Skin of body (tissue), 2 donors: ENCODE measurements around the gene TBC1D21. TPM values are rescaled to one million over a fixed set of nuclear protein-coding genes. Genes with fewer than 3 reads are reported as not detected.

Source experiments
- DNase-seq: peaks from one replicate; lab custom pipeline; 2025; lab: John Stamatoyannopoulos, UW
- total RNA-seq: library from RNA; depleted of rRNA; stranded (reverse); fragments of >200 nt; gene quantifications from one replicate; pipeline ENCODE4 v1.2.3, GENCODE V29; 2014

Gene TBC1D21
- not detected for total RNA-seq

DNA sequence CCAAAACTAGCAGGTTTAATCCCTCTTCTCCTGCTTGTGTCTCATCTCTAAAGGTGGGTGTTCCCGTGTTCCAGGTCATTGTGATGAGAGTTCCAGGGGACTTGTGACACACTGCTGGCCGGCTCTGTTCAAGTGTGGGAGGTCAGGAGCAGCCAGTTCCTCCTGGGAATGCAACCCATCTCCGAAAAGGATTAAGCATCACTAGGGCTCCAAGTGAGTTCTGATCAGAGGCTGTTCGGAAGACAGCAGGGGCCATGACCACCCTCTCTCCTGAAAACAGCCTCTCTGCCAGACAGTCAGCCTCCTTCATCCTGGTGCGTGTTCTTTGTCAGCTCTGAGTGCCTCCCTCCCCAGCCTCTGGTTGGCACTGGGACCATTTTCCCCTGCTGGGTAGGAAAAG lies at the start of gene TBC1D21:
TSS of gene TBC1D21 (plus strand) at position 109 of the 400 bp plus-strand sequence. CDS start at position 255, 146 bp downstream.
- no peak for DNase-seq

DNA sequence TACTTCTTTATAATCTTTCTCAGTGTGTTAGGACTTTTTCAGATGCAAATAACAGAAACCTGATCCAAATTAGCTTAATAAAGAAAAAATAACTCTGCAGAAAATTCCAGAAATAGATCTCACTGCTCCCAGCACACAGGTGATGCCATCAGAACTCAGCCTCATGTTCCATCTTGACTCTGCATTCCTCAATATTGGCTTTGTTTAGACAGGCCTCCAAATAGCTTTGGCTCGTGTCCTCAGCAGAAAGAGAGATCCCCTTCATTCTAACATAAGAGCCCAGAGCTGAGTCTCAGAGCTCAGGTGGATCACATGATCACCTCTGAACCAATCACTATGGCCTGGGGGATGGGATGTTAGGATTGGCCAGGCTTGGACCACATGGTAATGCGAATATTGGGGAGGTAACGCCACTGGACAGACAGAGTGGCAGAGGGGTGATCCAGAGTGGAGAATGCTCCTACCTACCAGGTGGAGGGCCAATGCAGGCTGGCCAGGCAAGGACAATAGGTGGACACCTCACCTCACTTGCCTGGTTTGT lies 46.6 kb upstream of the TBC1D21 start:
- DNase-seq = no peak

- no peak for DNase-seq
Measured at GRCh38 chr15:73829523-73829922, 43.8 kb upstream of the TBC1D21 start.

DNA sequence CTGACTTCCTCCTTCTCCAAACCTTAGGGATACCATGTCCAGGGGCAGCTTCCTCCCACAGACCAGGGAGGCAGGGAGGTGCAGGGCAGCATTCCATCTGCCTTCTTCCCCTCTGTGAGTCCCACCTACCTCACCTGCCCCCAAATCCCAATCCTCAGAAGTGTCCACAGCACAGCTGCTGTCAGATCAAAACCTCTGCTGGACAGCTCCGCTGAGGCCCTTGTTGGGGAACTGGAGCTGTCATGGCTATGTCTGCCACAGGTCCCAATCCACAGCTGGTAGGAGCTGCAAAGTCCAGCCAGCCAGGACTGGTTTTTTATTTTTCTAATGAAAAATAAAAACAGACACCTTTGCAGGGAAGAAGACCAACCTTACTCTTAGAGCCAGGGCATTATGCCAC lies 40.7 kb upstream of the TBC1D21 start:
- no peak for DNase-seq

GRCh38 chr15:73836845-73837244 lies 36.5 kb upstream of the TBC1D21 start:
- DNase-seq = no peak

GRCh38 chr15:73838831-73839426 lies 34.4 kb upstream of the TBC1D21 start:
- DNase-seq = no peak

DNA sequence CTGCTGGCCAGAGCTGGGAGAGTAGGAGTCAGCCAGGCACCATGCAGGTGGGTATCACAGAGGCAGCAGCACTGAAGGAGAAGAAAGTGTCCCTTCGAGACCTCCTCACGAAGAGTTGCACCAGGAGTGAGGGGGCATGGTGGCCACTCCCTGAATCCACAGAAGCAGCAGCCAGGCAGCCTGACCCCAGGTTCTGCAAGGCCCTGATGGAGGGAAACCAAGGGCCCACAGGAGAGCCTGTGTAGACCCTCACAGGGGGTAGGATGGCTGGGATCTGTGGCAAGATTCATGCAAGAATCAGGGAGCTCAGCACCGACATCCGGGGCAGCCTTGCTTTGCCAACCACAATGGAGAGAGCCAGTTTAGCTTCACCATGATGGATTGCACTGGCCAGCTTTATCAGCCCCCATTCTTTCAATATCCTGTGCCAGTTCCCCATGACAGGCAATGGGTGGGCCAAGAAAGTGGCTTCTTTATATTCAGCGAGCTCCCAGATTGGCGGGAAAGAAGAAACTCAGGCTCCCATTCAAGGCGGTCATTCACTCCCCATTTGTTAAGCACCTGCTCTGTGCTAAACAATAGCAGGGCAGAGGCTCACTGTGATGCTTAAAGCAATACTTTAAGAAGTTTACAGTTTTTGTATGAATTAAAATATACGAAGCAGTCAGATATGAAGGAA lies 33.5 kb upstream of the TBC1D21 start:
- DNase-seq = no peak

GRCh38 chr15:73840771-73841170 lies 32.6 kb upstream of the TBC1D21 start:
- DNase-seq = no peak

GRCh38 chr15:73841756-73842725 lies 31.3 kb upstream of the TBC1D21 start:
- no peak for DNase-seq

DNA sequence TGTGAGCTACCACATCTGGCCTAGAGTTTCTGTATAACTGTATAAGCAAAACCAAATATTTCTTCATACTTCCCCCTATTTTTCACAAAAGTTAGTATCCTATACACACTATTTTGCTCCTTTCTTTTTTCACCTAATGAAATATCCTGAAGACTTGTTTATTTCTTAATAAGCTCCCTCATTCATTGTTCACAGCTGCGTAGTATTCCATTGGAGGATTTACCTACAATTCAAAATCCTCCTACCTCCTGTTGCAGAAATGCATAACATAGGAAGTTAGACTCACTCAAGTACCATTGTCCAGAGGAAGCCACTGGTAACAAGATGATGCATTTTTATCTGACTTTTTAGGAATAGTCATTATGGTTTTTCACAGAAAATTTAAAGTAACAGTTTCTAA lies 29.6 kb upstream of the TBC1D21 start:
- DNase-seq = no peak

- no peak for DNase-seq
Measured at GRCh38 chr15:73844356-73844755, 29.0 kb upstream of the TBC1D21 start.

- DNase-seq = no peak
Measured at GRCh38 chr15:73845507-73845906, 27.9 kb upstream of the TBC1D21 start.

GRCh38 chr15:73845907-73846306 lies 27.5 kb upstream of the TBC1D21 start:
- DNase-seq = no peak

- DNase-seq = no peak
Measured at GRCh38 chr15:73849641-73850040, 23.7 kb upstream of the TBC1D21 start.

- no peak for DNase-seq
Measured at GRCh38 chr15:73850228-73850627, 23.1 kb upstream of the TBC1D21 start.

DNA sequence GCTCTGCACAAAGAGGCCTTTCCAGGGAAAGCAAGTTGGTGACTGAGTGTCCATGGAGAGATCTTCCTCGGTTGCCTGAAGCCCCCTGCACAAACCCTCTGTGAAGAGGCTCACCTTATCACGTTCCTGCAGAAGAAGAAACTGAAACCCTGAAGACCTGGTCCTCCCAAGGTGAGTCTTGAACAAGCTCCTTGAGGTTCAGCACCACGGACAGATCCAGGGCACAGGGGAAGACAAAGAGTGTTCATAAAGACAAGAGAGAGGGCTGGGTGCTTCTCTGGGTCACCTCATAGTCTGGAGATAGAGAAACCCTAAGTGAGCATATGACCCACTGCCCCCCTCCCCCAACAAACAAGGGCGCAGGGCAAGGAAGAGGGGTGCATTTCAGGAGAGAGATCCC lies 21.7 kb upstream of the TBC1D21 start:
- no peak for DNase-seq

DNA sequence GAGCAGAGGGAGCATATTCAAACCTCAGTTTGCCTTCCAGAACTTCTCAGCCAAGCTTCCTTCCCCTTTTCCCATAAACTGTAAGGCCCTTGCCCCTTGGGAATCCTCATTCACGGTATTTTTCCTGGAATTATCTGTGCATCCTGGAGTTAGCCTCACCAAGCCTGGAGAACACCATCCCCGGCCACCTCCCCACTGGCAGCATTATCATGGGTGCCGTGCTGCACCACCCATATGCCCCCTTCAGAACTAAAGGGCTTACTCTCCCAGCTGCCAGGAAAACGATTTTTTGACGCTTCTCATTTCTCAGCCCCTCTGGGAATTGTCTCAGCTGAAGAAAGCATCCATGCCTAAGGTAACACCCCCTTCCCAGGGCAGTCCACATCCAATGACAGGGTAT lies 20.9 kb upstream of the TBC1D21 start:
- no peak for DNase-seq

GRCh38 chr15:73854265-73854664 lies 19.1 kb upstream of the TBC1D21 start:
- DNase-seq = no peak

DNA sequence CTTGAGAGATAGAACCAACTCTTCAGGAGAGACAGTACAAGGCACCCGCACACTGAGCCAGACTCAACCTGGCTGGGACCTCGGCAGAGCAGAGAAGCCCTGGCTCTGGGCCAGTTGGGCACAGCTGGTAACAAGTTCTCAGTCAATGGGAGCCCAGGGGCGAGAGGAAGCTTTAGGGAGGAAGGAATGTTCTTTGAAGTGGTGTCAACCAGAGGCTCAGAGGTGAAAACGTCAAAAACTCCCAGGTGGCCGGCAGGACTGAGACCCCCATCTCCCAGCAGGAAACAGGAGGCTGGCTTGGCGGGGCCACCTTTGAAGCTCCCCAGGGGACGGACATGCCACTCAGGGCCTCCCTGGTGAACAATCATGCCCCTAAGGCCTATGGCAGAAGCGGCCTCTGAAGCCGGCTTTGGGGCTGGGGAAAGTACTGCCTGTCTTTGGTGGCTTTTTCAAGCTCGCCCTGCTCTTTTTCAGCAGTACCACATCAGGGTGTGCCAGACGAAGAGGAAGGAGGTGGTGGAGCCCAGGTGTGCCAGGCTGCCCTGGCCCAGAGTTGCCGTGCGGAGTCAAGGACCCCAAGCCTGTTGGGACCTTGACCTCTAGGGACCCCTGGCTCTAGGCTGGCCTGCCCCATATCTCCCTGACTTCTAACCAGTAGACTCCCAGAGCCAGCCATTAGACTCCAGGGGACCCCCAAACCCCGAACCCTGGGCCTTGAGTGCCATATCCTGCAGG lies 16.7 kb upstream of the TBC1D21 start:
- no peak for DNase-seq

GRCh38 chr15:73857193-73857920 lies 16.0 kb upstream of the TBC1D21 start:
- no peak for DNase-seq

DNA sequence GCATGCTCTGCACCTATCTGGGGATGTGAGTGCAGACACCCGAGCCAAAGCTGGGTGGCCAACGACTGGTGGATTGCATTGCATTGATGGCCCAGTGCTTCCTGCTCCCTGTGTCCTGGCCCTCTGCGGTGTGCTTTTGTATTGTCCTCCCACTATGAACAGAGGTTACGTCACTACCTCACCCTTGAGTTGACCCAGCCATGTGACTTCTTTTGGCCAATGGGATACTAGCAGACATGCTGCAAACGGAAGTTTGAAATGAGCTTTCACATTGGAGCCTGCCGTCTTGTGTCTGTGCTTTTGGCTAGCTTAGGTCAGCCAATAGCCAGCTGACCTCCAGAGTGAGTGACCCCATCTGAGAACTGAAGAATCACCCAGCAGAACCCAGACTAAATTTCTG lies 15.3 kb upstream of the TBC1D21 start:
- no peak for DNase-seq
